Glutamatergic neuron (in vitro differentiated cells): ENCODE measurements around the gene EPHB3. TPM values are rescaled to one million over a fixed set of nuclear protein-coding genes. Genes with fewer than 3 reads are reported as not detected.

Source experiments
- DNase-seq: peaks from one replicate; pipeline ENCODE4 v3.0.0; 2022
- H3K27ac Mint-ChIP-seq: one replicate; pipeline ENCODE4 v1.8.0; 2020; ENCODE audit warnings: mild to moderate bottlenecking, mixed read lengths, inconsistent platforms; ENCODE audit not compliant: unreplicated experiment
- H3K27me3 Mint-ChIP-seq: one replicate; pipeline ENCODE4 v1.8.0; 2020; ENCODE audit warnings: mild to moderate bottlenecking, moderate library complexity, mixed read lengths, inconsistent platforms; ENCODE audit not compliant: unreplicated experiment
- H3K36me3 Mint-ChIP-seq: one replicate; pipeline ENCODE4 v1.8.0; 2020; ENCODE audit warnings: mild to moderate bottlenecking, mixed read lengths, inconsistent platforms; ENCODE audit not compliant: unreplicated experiment
- H3K4me1 Mint-ChIP-seq: one replicate; pipeline ENCODE4 v1.8.0; 2020; ENCODE audit warnings: mild to moderate bottlenecking, low read depth, mixed read lengths, inconsistent platforms; ENCODE audit not compliant: unreplicated experiment
- H3K4me3 Mint-ChIP-seq: one replicate; pipeline ENCODE4 v1.8.0; 2020; ENCODE audit warnings: mild to moderate bottlenecking, mixed read lengths, inconsistent platforms; ENCODE audit not compliant: unreplicated experiment
- H3K9me3 Mint-ChIP-seq: one replicate; pipeline ENCODE4 v1.8.0; 2020; ENCODE audit warnings: mild to moderate bottlenecking, moderate library complexity, mixed read lengths, inconsistent platforms; ENCODE audit not compliant: unreplicated experiment
- total RNA-seq: library from RNA; stranded (reverse); fragmentation: NEBNext Ultra II Directional; extraction: Animal tissue kit (Norgen Biotek cat#: 25700); gene quantifications from one replicate; pipeline ENCODE4 v1.2.1, GENCODE V29; 2021; ENCODE audit not compliant: unreplicated experiment
- TF ChIP-seq, protein P1 (sequence below): fragments of 200-600 bp; sonication (generic); IDR thresholded peaks from one replicate; pipeline ENCODE4 v1.5.0; 2021; ENCODE audit not compliant: partially characterized antibody, unreplicated experiment

EPHB3 gene
- total RNA-seq, 1 donor from 2014 or later = 5.0 TPM

DNA sequence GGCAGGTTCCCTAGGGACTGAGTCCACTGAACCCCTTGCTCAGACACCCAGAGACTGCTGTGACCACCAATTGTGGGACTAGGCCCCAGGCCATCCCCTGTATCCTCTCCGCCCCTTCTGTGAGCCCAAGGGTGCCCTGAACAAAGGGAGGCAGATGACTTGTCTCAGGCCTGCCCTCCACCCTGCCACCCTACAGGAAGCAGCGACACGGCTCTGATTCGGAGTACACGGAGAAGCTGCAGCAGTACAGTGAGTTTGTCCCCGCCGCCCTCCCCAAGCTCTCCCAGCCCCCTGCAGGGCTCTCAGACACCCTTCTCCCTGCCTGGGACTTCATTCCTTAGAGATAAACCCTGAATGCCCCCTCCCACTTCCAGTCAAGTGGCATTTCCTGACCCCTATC lies 16.6 kb downstream of the EPHB3 start:
- no peak overlapping the region for H3K27ac Mint-ChIP-seq
- H3K4me3 Mint-ChIP-seq = no peak overlapping the region

DNA sequence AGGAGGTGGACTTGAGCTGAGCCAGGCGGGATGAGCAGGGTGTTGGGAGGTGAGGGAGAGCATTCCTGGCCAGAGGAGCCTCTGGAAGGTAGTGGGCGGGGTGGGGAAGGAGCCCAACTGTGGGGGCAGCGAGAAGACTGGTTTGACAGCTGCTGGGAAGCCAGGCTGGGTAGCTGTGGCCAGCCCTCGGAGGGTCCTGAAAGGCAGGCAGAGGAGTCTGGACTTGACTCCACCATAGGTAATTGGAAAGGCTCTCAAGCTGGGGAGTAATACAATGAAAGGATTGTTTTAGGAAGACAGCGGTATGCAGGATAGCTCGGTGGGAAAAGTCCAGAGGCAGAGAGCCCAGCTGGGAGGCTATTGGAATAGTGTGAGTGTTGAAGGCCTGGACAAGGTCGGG lies 17.2 kb downstream of the EPHB3 start:
- DNase-seq = no peak
- TF ChIP-seq, protein P1, sequence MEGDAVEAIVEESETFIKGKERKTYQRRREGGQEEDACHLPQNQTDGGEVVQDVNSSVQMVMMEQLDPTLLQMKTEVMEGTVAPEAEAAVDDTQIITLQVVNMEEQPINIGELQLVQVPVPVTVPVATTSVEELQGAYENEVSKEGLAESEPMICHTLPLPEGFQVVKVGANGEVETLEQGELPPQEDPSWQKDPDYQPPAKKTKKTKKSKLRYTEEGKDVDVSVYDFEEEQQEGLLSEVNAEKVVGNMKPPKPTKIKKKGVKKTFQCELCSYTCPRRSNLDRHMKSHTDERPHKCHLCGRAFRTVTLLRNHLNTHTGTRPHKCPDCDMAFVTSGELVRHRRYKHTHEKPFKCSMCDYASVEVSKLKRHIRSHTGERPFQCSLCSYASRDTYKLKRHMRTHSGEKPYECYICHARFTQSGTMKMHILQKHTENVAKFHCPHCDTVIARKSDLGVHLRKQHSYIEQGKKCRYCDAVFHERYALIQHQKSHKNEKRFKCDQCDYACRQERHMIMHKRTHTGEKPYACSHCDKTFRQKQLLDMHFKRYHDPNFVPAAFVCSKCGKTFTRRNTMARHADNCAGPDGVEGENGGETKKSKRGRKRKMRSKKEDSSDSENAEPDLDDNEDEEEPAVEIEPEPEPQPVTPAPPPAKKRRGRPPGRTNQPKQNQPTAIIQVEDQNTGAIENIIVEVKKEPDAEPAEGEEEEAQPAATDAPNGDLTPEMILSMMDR = no peak
- Mint-ChIP-seq H3K27ac (no peak overlapping the region), H3K36me3 (peaks cover 11% of the 10 kb centered on the region), H3K4me3 (peak overlapping the region; percentile 58), H3K9me3 (peaks cover 17% of the 10 kb centered on the region), H3K4me1 (peaks cover 20% of the 10 kb centered on the region), H3K27me3 (peaks cover 22% of the 10 kb centered on the region)

More for the DNA sequence above, 16.6 kb downstream of the EPHB3 start:
- peaks cover 20% of the 10 kb centered on the region for H3K4me1 Mint-ChIP-seq
- H3K27me3 Mint-ChIP-seq = peaks cover 22% of the 10 kb centered on the region
- TF ChIP-seq, protein P1 = no peak
- H3K9me3 Mint-ChIP-seq = peaks cover 17% of the 10 kb centered on the region
- H3K36me3 Mint-ChIP-seq = peaks cover 11% of the 10 kb centered on the region
- no peak for DNase-seq

DNA sequence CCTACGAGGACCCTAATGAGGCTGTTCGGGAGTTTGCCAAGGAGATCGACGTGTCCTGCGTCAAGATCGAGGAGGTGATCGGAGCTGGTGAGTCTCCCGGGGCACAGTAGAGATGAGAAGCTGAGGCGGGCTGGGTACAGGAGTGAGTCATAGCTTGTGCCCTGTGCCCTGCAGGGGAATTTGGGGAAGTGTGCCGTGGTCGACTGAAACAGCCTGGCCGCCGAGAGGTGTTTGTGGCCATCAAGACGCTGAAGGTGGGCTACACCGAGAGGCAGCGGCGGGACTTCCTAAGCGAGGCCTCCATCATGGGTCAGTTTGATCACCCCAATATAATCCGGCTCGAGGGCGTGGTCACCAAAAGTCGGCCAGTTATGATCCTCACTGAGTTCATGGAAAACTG lies 17.9 kb downstream of the EPHB3 start:
- no peak for DNase-seq
- H3K4me3 Mint-ChIP-seq = no peak overlapping the region
- peaks cover 20% of the 10 kb centered on the region for H3K4me1 Mint-ChIP-seq
- peaks cover 17% of the 10 kb centered on the region for H3K9me3 Mint-ChIP-seq
- H3K36me3 Mint-ChIP-seq = peaks cover 11% of the 10 kb centered on the region
- H3K27me3 Mint-ChIP-seq = peaks cover 27% of the 10 kb centered on the region
- H3K27ac Mint-ChIP-seq = no peak overlapping the region
- TF ChIP-seq, protein P1 = no peak

DNA sequence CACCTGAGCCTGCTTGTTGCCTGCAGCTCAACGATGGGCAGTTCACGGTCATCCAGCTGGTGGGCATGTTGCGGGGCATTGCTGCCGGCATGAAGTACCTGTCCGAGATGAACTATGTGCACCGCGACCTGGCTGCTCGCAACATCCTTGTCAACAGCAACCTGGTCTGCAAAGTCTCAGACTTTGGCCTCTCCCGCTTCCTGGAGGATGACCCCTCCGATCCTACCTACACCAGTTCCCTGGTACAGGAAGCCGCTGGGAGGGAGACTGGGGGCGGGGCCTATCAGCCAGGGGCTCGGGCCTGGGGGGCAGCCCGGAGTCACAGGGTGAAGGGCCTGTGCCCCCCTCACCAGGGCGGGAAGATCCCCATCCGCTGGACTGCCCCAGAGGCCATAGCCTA lies 18.8 kb downstream of the EPHB3 start:
- DNase-seq = no peak
- H3K9me3 Mint-ChIP-seq = peaks cover 17% of the 10 kb centered on the region
- H3K27me3 Mint-ChIP-seq = peaks cover 30% of the 10 kb centered on the region
- no peak overlapping the region for H3K27ac Mint-ChIP-seq
- peaks cover 11% of the 10 kb centered on the region for H3K36me3 Mint-ChIP-seq
- no peak overlapping the region for H3K4me3 Mint-ChIP-seq
- peaks cover 21% of the 10 kb centered on the region for H3K4me1 Mint-ChIP-seq
- TF ChIP-seq, protein P1 = no peak

DNA sequence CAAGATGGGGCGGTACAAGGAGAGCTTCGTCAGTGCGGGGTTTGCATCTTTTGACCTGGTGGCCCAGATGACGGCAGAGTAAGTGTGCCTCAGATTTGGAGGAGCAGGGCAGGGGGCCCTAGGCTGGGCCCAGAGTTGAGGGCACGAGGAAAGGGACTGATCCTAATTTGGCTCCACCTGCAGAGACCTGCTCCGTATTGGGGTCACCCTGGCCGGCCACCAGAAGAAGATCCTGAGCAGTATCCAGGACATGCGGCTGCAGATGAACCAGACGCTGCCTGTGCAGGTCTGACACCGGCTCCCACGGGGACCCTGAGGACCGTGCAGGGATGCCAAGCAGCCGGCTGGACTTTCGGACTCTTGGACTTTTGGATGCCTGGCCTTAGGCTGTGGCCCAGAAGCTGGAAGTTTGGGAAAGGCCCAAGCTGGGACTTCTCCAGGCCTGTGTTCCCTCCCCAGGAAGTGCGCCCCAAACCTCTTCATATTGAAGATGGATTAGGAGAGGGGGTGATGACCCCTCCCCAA lies 19.8 kb downstream of the EPHB3 start:
- peak overlapping the region; percentile 43 for H3K27ac Mint-ChIP-seq
- TF ChIP-seq, protein P1 = no peak
- peaks cover 17% of the 10 kb centered on the region for H3K9me3 Mint-ChIP-seq
- no peak for DNase-seq
- no peak overlapping the region for H3K4me3 Mint-ChIP-seq
- peaks cover 11% of the 10 kb centered on the region for H3K36me3 Mint-ChIP-seq
- H3K4me1 Mint-ChIP-seq = peaks cover 21% of the 10 kb centered on the region
- H3K27me3 Mint-ChIP-seq = peaks cover 30% of the 10 kb centered on the region
